Endothelial cell (in vitro differentiated cells): ENCODE data around the gene LCN6. TPM values are rescaled to one million over a fixed set of nuclear protein-coding genes. Genes with fewer than 3 reads are reported as not detected.

Experiments used
- DNase-seq: peaks from one replicate; pipeline ENCODE4 v3.0.0; 2021; ENCODE audit warnings: low spot score
- H3K27ac Mint-ChIP-seq: one replicate; pipeline ENCODE4 v1.8.0; 2021; ENCODE audit warnings: mixed read lengths, inconsistent platforms; ENCODE audit not compliant: unreplicated experiment
- H3K27me3 Mint-ChIP-seq: one replicate; pipeline ENCODE4 v1.8.0; 2021; ENCODE audit warnings: mild to moderate bottlenecking, moderate library complexity, mixed read lengths, inconsistent platforms; ENCODE audit not compliant: unreplicated experiment
- H3K36me3 Mint-ChIP-seq: one replicate; pipeline ENCODE4 v1.8.0; 2021; ENCODE audit warnings: mild to moderate bottlenecking, low read depth, mixed read lengths, inconsistent platforms; ENCODE audit not compliant: unreplicated experiment
- H3K4me1 Mint-ChIP-seq: one replicate; pipeline ENCODE4 v1.8.0; 2021; ENCODE audit warnings: mild to moderate bottlenecking, mixed read lengths, inconsistent platforms; ENCODE audit not compliant: unreplicated experiment
- H3K4me3 Mint-ChIP-seq: one replicate; pipeline ENCODE4 v1.8.0; 2021; ENCODE audit warnings: mild to moderate bottlenecking, mixed read lengths, inconsistent platforms; ENCODE audit not compliant: unreplicated experiment
- H3K9me3 Mint-ChIP-seq: one replicate; pipeline ENCODE4 v1.8.0; 2021; ENCODE audit warnings: mixed read lengths, inconsistent platforms; ENCODE audit not compliant: unreplicated experiment
- total RNA-seq: library from RNA; stranded (reverse); fragmentation: NEBNext Ultra II Directional; extraction: Animal tissue kit (Norgen Biotek cat#: 25700); gene quantifications from one replicate; pipeline ENCODE4 v1.2.1, GENCODE V29; 2021; ENCODE audit not compliant: unreplicated experiment
- TF ChIP-seq, protein P1 (sequence below): fragments of 200-600 bp; sonication (generic); IDR thresholded peaks from one replicate; pipeline ENCODE4 v1.5.0; 2021; ENCODE audit warnings: antibody characterized with exemption; ENCODE audit not compliant: unreplicated experiment

The LCN6 gene
- total RNA-seq, 1 donor from 2014 or later = not detected

DNA sequence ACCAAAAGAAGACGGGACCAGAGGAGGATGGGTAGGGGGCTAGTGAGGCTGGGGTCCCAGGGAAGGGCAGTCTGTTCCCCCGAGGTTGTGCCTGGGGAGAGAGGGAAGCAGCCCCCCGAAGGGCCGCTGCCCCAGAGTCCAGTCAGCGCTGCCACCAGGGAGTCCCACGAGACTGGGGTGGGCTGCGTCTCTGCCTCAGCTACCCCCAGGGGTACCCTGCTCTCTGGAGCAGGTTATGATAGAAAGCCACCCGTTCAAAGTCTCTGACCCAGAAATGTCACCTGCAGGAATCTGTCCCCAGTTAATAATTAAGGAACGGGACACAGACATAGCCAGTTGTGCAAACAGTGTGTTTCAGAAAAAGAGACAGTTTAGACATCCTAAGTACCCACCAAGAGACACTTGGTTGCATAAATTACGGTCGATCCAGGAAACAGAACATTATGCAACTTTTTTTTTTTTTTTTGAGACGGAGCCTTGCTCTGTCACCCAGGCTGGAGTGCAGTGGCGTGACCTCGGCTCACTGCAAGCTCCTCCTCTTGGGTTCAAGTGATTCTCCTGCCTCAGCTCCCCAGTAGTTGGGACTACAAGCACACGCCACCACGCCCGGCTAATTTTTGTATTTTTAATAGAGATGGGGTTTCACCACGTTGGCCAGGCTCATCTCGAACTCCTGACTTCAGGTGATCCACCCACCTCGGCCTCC is 50.4 kb downstream of the LCN6 start:
- TF ChIP-seq, protein P1, sequence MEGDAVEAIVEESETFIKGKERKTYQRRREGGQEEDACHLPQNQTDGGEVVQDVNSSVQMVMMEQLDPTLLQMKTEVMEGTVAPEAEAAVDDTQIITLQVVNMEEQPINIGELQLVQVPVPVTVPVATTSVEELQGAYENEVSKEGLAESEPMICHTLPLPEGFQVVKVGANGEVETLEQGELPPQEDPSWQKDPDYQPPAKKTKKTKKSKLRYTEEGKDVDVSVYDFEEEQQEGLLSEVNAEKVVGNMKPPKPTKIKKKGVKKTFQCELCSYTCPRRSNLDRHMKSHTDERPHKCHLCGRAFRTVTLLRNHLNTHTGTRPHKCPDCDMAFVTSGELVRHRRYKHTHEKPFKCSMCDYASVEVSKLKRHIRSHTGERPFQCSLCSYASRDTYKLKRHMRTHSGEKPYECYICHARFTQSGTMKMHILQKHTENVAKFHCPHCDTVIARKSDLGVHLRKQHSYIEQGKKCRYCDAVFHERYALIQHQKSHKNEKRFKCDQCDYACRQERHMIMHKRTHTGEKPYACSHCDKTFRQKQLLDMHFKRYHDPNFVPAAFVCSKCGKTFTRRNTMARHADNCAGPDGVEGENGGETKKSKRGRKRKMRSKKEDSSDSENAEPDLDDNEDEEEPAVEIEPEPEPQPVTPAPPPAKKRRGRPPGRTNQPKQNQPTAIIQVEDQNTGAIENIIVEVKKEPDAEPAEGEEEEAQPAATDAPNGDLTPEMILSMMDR = no peak
- H3K9me3 Mint-ChIP-seq = no peaks in the 10 kb centered on the region

DNA sequence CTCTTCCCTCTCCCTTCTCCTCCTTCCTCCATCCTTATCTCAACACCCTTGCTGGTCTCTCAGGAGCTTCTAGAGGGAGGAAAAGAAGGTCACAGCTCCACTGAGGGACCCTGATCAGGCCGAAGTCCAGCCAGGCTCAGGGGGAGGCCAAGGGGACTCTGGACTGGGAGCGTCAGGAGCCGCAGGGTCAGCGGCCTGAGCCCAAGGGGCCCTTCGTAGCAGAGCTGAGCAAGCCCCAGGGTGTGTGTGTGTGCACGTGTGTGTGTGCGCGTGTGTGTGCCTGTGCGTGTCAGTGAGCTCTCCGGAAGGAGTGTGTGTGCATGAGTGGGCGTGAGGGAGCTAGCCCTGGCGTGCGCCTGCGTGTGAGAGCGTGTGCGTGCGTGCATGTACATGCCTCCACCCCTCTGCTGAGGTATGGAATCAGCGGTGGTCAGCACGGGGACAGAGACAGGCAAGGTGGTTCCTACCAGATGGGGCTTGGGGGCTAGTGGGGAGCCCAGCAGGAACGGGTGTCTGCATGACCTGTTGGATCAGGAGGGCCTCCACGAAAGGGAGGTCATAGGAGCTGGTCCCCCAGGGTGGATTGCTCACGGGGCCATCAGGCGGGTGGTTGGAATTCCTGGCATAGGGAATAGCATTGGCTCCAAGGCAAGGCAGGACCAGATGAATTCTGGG is 51.0 kb downstream of the LCN6 start:
- TF ChIP-seq, protein P1 = no peak
- Mint-ChIP-seq H3K27ac (no peak overlapping the region), H3K4me1 (peaks cover 36% of the 10 kb centered on the region), H3K27me3 (peaks cover 8% of the 10 kb centered on the region), H3K9me3 (no peaks in the 10 kb centered on the region), H3K4me3 (no peak overlapping the region), H3K36me3 (no peaks in the 10 kb centered on the region)
- no peak for DNase-seq

More for the DNA sequence above, 50.4 kb downstream of the LCN6 start:
- Mint-ChIP-seq H3K27me3 (peaks cover 8% of the 10 kb centered on the region), H3K4me1 (peaks cover 34% of the 10 kb centered on the region), H3K36me3 (no peaks in the 10 kb centered on the region), H3K4me3 (no peak overlapping the region), H3K27ac (no peak overlapping the region)
- DNase-seq = no peak

DNA sequence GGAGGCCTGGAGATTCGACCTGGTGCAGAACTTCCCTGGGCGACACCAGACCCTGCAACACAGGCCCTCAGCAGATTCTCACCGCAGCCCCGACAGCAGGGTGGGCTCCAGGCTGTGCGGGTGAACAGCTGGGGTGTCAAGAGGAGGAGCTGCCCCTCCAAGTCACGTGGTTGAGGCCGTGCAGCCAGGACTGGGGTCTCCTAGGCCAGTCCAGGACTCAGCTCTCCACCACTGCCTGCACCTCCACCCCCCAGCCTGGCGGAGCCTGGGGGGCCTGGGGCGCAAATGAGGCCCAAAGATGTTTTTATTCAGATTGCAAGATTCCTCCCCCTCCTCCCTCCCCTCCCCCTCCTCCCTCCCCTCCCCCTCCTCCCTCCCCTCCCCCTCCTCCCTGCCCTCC is 51.8 kb downstream of the LCN6 start:
- no peak overlapping the region for H3K27ac Mint-ChIP-seq
- H3K4me1 Mint-ChIP-seq = peaks cover 29% of the 10 kb centered on the region
- peaks cover 5% of the 10 kb centered on the region for H3K27me3 Mint-ChIP-seq
- H3K9me3 Mint-ChIP-seq = no peaks in the 10 kb centered on the region
- H3K36me3 Mint-ChIP-seq = no peaks in the 10 kb centered on the region
- TF ChIP-seq, protein P1 = no peak
- no peak overlapping the region for H3K4me3 Mint-ChIP-seq
- DNase-seq = peak; percentile 8

DNA sequence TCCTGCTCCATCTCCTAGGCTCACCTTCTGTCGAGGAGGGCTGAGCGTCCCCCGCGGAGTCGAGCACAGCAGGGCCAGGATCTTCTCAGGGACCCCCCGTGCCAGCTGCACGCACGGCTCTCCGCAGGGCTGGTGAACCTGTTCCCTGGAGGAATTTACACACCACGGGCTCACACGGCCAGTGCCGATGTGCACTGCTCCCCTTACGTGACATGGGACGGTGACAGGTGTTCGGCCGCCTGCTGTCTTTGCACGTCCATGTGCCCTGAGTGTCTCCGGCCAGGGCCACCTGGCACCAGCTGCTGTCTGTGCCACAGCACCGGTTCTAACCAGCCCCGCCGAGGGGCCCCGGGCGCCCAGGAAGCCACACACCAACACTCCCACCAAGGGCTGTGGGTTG is 52.4 kb downstream of the LCN6 start:
- H3K9me3 Mint-ChIP-seq = no peaks in the 10 kb centered on the region
- H3K36me3 Mint-ChIP-seq = no peaks in the 10 kb centered on the region
- TF ChIP-seq, protein P1 = no peak
- H3K27me3 Mint-ChIP-seq = peaks cover 5% of the 10 kb centered on the region
- no peak overlapping the region for H3K4me3 Mint-ChIP-seq
- H3K27ac Mint-ChIP-seq = no peak overlapping the region
- H3K4me1 Mint-ChIP-seq = peaks cover 23% of the 10 kb centered on the region
- DNase-seq = no peak

DNA sequence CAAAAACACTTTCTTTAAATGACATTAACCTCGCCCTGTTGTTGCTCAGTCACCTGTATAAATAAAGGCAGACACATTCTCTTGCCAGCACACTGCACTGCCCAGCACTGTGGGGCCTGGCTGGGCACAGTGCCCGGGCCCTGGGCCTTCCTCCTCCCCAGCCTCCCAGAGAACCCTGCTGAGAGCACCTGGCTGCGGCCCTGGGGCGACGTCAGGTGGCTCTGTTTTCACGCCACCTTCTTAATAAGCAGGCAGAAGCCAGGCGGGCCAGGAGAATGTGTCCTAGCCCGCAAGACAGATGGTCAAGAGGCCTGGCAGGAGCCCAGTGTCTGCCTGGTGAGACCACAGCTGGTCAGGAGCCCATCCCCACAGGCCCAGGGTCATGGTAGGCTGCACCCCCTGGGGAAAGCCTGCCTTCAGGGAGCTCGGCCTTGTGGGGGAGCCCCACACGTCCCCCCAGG is 52.9 kb downstream of the LCN6 start:
- DNase-seq = no peak
- Mint-ChIP-seq H3K4me1 (peaks cover 22% of the 10 kb centered on the region), H3K36me3 (no peaks in the 10 kb centered on the region), H3K4me3 (no peak overlapping the region), H3K27me3 (peaks cover 3% of the 10 kb centered on the region), H3K9me3 (no peaks in the 10 kb centered on the region), H3K27ac (no peak overlapping the region)
- TF ChIP-seq, protein P1 = no peak
